H9 (cell line): ENCODE measurements around the gene TPM4. TPM values are rescaled to one million over a fixed set of nuclear protein-coding genes. Genes with fewer than 3 reads are reported as not detected.

ENCODE experiments used
- DNase-seq: peaks from one replicate; pipeline ENCODE4 v3.0.0-alpha.2; 2017
- H2AFZ ChIP-seq: one replicate; pipeline ENCODE4 v1.6.1; 2013; ENCODE audit warnings: mild to moderate bottlenecking, low read length, control low read depth, moderate library complexity
- H2AK5ac ChIP-seq: 2 replicates; pipeline ENCODE4 v1.6.1; 2013; ENCODE audit warnings: low read length, control low read depth, mixed read lengths; ENCODE audit not compliant: insufficient read length
- H2BK120ac ChIP-seq: one replicate; pipeline ENCODE4 v1.6.1; 2013; ENCODE audit warnings: low read depth, mild to moderate bottlenecking, low read length, control low read depth, inconsistent platforms; ENCODE audit not compliant: poor library complexity, severe bottlenecking
- H2BK12ac ChIP-seq: 2 replicates; pipeline ENCODE4 v1.6.1; 2013; ENCODE audit warnings: low read length, control low read depth, mixed read lengths, low read depth; ENCODE audit not compliant: insufficient read length
- H2BK15ac ChIP-seq: 2 replicates; pipeline ENCODE4 v1.6.1; 2013; ENCODE audit warnings: low read depth, low read length, control low read depth
- H2BK20ac ChIP-seq: one replicate; pipeline ENCODE4 v1.6.1; 2013; ENCODE audit warnings: low read depth, mild to moderate bottlenecking, low read length, control low read depth, inconsistent platforms; ENCODE audit not compliant: poor library complexity, severe bottlenecking
- H2BK5ac ChIP-seq: 2 replicates; pipeline ENCODE4 v1.6.1; 2013; ENCODE audit warnings: low read length, control low read depth, mixed read lengths; ENCODE audit not compliant: insufficient read length
- H3K14ac ChIP-seq: 2 replicates; pipeline ENCODE4 v1.6.1; 2013; ENCODE audit warnings: low read length, control low read depth; ENCODE audit not compliant: insufficient read depth
- H3K18ac ChIP-seq: 2 replicates; pipeline ENCODE4 v1.6.1; 2013; ENCODE audit warnings: low read depth, mild to moderate bottlenecking, mixed read lengths, low read length, control low read depth; ENCODE audit not compliant: insufficient read length
- H3K23ac ChIP-seq: 2 replicates; pipeline ENCODE4 v1.6.1; 2013; ENCODE audit warnings: low read length, control low read depth, mixed read lengths, low read depth; ENCODE audit not compliant: insufficient read length
- H3K23me2 ChIP-seq: 2 replicates; pipeline ENCODE4 v1.6.1; 2013; ENCODE audit warnings: low read depth, mild to moderate bottlenecking, mixed read lengths, low read length, control low read depth; ENCODE audit not compliant: insufficient read length, poor library complexity, severe bottlenecking
- H3K27ac ChIP-seq: 2 replicates; pipeline ENCODE4 v1.5.1; 2013; ENCODE audit warnings: low read length, control low read depth, mixed read lengths, low read depth; ENCODE audit not compliant: insufficient read length
- H3K27me3 ChIP-seq: 2 replicates; pipeline ENCODE4 v1.6.1; 2013; ENCODE audit warnings: low read length, control low read depth, inconsistent platforms; ENCODE audit not compliant: insufficient read depth
- H3K4ac ChIP-seq: 2 replicates; pipeline ENCODE4 v1.6.1; 2013; ENCODE audit warnings: low read depth, mild to moderate bottlenecking, control low read depth, inconsistent platforms, low read length, moderate library complexity
- H3K4me1 ChIP-seq: 2 replicates; pipeline ENCODE4 v1.6.1; 2013; ENCODE audit warnings: low read length, control low read depth, inconsistent platforms; ENCODE audit not compliant: insufficient read depth
- H3K4me2 ChIP-seq: 2 replicates; pipeline ENCODE4 v1.6.1; 2013; ENCODE audit warnings: low read length, control low read depth, mixed read lengths; ENCODE audit not compliant: insufficient read length, insufficient read depth
- H3K56ac ChIP-seq: 2 replicates; pipeline ENCODE4 v1.6.1; 2013; ENCODE audit warnings: low read depth, mild to moderate bottlenecking, mixed read lengths, low read length, control low read depth; ENCODE audit not compliant: insufficient read length
- H3K79me1 ChIP-seq: 2 replicates; pipeline ENCODE4 v1.6.1; 2013; ENCODE audit warnings: low read depth, mild to moderate bottlenecking, moderate library complexity, low read length, control low read depth, inconsistent platforms; ENCODE audit not compliant: insufficient read depth, poor library complexity, severe bottlenecking
- H3K79me2 ChIP-seq: 2 replicates; pipeline ENCODE4 v1.6.1; 2013; ENCODE audit warnings: low read length, control low read depth, inconsistent platforms; ENCODE audit not compliant: insufficient read depth
- H3K9ac ChIP-seq: 2 replicates; pipeline ENCODE4 v1.6.1; 2013; ENCODE audit warnings: low read length, control low read depth, mixed read lengths; ENCODE audit not compliant: insufficient read length; ENCODE audit errors: extremely low read depth
- H3K9me3 ChIP-seq: one replicate; pipeline ENCODE4 v1.6.1; 2013; ENCODE audit warnings: low read depth, low read length, inconsistent platforms; ENCODE audit not compliant: control insufficient read depth
- H3T11ph ChIP-seq: one replicate; pipeline ENCODE4 v1.6.1; 2013; ENCODE audit warnings: mild to moderate bottlenecking, low read length, control low read depth, inconsistent platforms
- H4K20me1 ChIP-seq: one replicate; pipeline ENCODE4 v1.6.1; 2013; ENCODE audit not compliant: control insufficient read depth, insufficient read length, insufficient read depth
- H4K5ac ChIP-seq: 2 replicates; pipeline ENCODE4 v1.6.1; 2013; ENCODE audit warnings: low read depth, mild to moderate bottlenecking, mixed read lengths, low read length, control low read depth; ENCODE audit not compliant: insufficient read length
- H4K8ac ChIP-seq: replicated peaks from 2 replicates; pipeline ENCODE4 v1.6.1; 2013; ENCODE audit warnings: low read length, control low read depth, mixed read lengths, low read depth; ENCODE audit not compliant: insufficient read length
- H4K91ac ChIP-seq: 2 replicates; pipeline ENCODE4 v1.6.1; 2013; ENCODE audit warnings: low read depth, mild to moderate bottlenecking, moderate library complexity, mixed read lengths, low read length, control low read depth; ENCODE audit not compliant: insufficient read length
- H3K27ac Mint-ChIP-seq, 3 experiments: 2 replicates in 2 of 3; 3 replicates in 1 of 3; pipeline ENCODE4 v1.8.0; 2020 to 2021; ENCODE audit warnings: mixed read lengths in 3 of 3, mild to moderate bottlenecking in 1 of 3, moderate library complexity in 1 of 3
- H3K27me3 Mint-ChIP-seq: 2 replicates; pipeline ENCODE4 v1.8.0; 2021; ENCODE audit warnings: low read depth, mild to moderate bottlenecking, moderate library complexity, mixed read lengths
- H3K36me3 Mint-ChIP-seq, 3 experiments: 2 replicates in 2 of 3; 3 replicates in 1 of 3; pipeline ENCODE4 v1.8.0; 2020 to 2021; ENCODE audit warnings: low read depth in 3 of 3, mixed read lengths in 3 of 3; ENCODE audit not compliant: insufficient read depth in 1 of 3
- H3K4me1 Mint-ChIP-seq, 2 experiments: 2 replicates each; pipeline ENCODE4 v1.8.0; 2020; ENCODE audit warnings: mixed read lengths in 2 of 2
- H3K4me3 Mint-ChIP-seq, 2 experiments: 2 replicates in 1 of 2; 3 replicates in 1 of 2; pipeline ENCODE4 v1.8.0; 2020 to 2021; ENCODE audit warnings: mild to moderate bottlenecking in 2 of 2, mixed read lengths in 2 of 2, moderate library complexity in 1 of 2
- H3K9me3 Mint-ChIP-seq, 2 experiments: 2 replicates in 1 of 2; 3 replicates in 1 of 2; pipeline ENCODE4 v1.8.0; 2020; ENCODE audit warnings: mild to moderate bottlenecking in 2 of 2, mixed read lengths in 2 of 2, moderate library complexity in 1 of 2
- CTCF ChIP-seq: fragments of 200-600 bp; sonication (generic); conservative IDR thresholded peaks from 3 replicates; pipeline ENCODE4 v1.8.0; 2021; ENCODE audit warnings: antibody characterized with exemption, mild to moderate bottlenecking
- WGBS: extraction: QIAGEN DNeasy Blood & Tissue Kit; methylation state at CpG from one replicate; pipeline ENCODE4 v1.1.7; 2013; ENCODE audit warnings: missing lambda C conversion rate, low lambda C conversion rate, mixed read lengths; ENCODE audit not compliant: insufficient read length; ENCODE audit errors: extremely low coverage; 5-methylcytosine and 5-hydroxymethylcytosine counted together
- total RNA-seq: library from RNA; stranded (reverse); gene quantifications from 2 replicates; pipeline ENCODE4 v1.2.1, GENCODE V29; 2021

Gene TPM4
- total RNA-seq, 1 experiment from 2014 or later, result 431 TPM

GRCh38 chr19:16073481-16073880, 2.8 kb upstream of the TPM4 start:
- peaks cover 11% of the 10 kb centered on the region; the same call in 1 of the 2 replicates for H3K79me2 ChIP-seq
- no peak for DNase-seq
- Mint-ChIP-seq H3K36me3 (peaks cover 6 to 8% (median 7%) of the 10 kb centered on the region in 3 experiments), H3K4me3 (peak overlapping the region in 1 of 2 experiments; percentile 36; a peak in 1 of 5 replicates), H3K9me3 (no peaks in the 10 kb centered on the region), H3K4me1 (peaks cover 25 to 27% of the 10 kb centered on the region in 2 experiments), H3K27me3 (no peaks in the 10 kb centered on the region), H3K27ac (no peak overlapping the region)
- no peak overlapping the region for H4K5ac ChIP-seq
- no peak overlapping the region for H3K18ac ChIP-seq
- H2BK15ac ChIP-seq, result no peak overlapping the region
- H3K14ac ChIP-seq, result no peak overlapping the region
- H2BK12ac ChIP-seq, result no peak overlapping the region
- H3K79me1 ChIP-seq, result no peaks in the 10 kb centered on the region
- H3K23ac ChIP-seq, result no peak overlapping the region
- no peak overlapping the region for H3K4me2 ChIP-seq
- H3K9ac ChIP-seq, result no peak overlapping the region
- H3K4me1 ChIP-seq, result no peaks in the 10 kb centered on the region
- no peaks in the 10 kb centered on the region for H3K9me3 ChIP-seq
- H4K91ac ChIP-seq, result no peak overlapping the region
- no peaks in the 10 kb centered on the region for H3K27me3 ChIP-seq
- H2BK120ac ChIP-seq, result no peak overlapping the region
- no peak overlapping the region for H2BK5ac ChIP-seq
- peaks cover 13% of the 10 kb centered on the region for H3K23me2 ChIP-seq
- no peak overlapping the region for H4K8ac ChIP-seq
- no peak overlapping the region for H3K56ac ChIP-seq
- no peak overlapping the region for H3T11ph ChIP-seq
- H2AK5ac ChIP-seq, result no peak overlapping the region
- H2BK20ac ChIP-seq, result no peak overlapping the region
- no peak for TF ChIP-seq CTCF
- H3K27ac ChIP-seq, result no peak overlapping the region
- no peaks in the 10 kb centered on the region for H4K20me1 ChIP-seq
- H3K4ac ChIP-seq, result no peak overlapping the region
- H2AFZ ChIP-seq, result no peak overlapping the region
- WGBS, result no CpG with 5 or more reads among the region's 7 CpGs
